Measurements from ENCODE around the gene KCNQ4. TPM values are rescaled to one million over a fixed set of nuclear protein-coding genes. Genes with fewer than 3 reads are reported as not detected.

Gene KCNQ4
- total RNA-seq, 1 experiment from 2014 or later: not detected

GRCh38 chr1:40806731-40807695 is 23.4 kb downstream of the KCNQ4 start:
- TF ChIP-seq, protein P1, sequence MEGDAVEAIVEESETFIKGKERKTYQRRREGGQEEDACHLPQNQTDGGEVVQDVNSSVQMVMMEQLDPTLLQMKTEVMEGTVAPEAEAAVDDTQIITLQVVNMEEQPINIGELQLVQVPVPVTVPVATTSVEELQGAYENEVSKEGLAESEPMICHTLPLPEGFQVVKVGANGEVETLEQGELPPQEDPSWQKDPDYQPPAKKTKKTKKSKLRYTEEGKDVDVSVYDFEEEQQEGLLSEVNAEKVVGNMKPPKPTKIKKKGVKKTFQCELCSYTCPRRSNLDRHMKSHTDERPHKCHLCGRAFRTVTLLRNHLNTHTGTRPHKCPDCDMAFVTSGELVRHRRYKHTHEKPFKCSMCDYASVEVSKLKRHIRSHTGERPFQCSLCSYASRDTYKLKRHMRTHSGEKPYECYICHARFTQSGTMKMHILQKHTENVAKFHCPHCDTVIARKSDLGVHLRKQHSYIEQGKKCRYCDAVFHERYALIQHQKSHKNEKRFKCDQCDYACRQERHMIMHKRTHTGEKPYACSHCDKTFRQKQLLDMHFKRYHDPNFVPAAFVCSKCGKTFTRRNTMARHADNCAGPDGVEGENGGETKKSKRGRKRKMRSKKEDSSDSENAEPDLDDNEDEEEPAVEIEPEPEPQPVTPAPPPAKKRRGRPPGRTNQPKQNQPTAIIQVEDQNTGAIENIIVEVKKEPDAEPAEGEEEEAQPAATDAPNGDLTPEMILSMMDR (IDR thresholded peaks at IDR 0.05; ENCODE audit: unreplicated experiment): no peak
- Mint-ChIP-seq H3K9me3 (ENCODE audit: unreplicated experiment) (no peaks in the 10 kb centered on the region), H3K27ac (ENCODE audit: low read depth, unreplicated experiment) (no peak overlapping the region), H3K4me1 (ENCODE audit: insufficient read depth, unreplicated experiment) (no peaks in the 10 kb centered on the region), H3K4me3 (ENCODE audit: unreplicated experiment) (no peak overlapping the region), H3K36me3 (ENCODE audit: insufficient read depth, unreplicated experiment) (no peaks in the 10 kb centered on the region), H3K27me3 (ENCODE audit: insufficient read depth, unreplicated experiment) (peaks cover 48% of the 10 kb centered on the region)
- DNase-seq (ENCODE audit: unreplicated experiment): no peak
- no TSS peak for BruUV-seq (replicated peaks)
- CTCF ChIA-PET: interaction anchor here (0.7 to 1.0 kb wide), 2 partner anchors 32 to 172 kb away, joined by 3 read pairs; partner anchors contain the start of gene CTPS1
- POLR2A ChIA-PET: interaction anchor here (0.5 kb wide), 1 partner anchor 486 kb away, joined by 3 read pairs; no protein-coding TSS in a partner anchor
- intact Hi-C loops (cut with micrococcal nuclease): no loop called here

- CTCF ChIA-PET: no interaction called here
- Mint-ChIP-seq H3K9me3 (ENCODE audit: unreplicated experiment) (no peaks in the 10 kb centered on the region), H3K27me3 (ENCODE audit: insufficient read depth, unreplicated experiment) (peaks cover 56% of the 10 kb centered on the region), H3K4me1 (ENCODE audit: insufficient read depth, unreplicated experiment) (no peaks in the 10 kb centered on the region), H3K4me3 (ENCODE audit: unreplicated experiment) (no peak overlapping the region), H3K36me3 (ENCODE audit: insufficient read depth, unreplicated experiment) (no peaks in the 10 kb centered on the region), H3K27ac (ENCODE audit: low read depth, unreplicated experiment) (no peak overlapping the region)
- no TSS peak for BruUV-seq (replicated peaks)
- intact Hi-C loops (cut with micrococcal nuclease): no loop called here
- TF ChIP-seq, protein P1 (IDR thresholded peaks at IDR 0.05; ENCODE audit: unreplicated experiment): no peak
- POLR2A ChIA-PET: no interaction called here
- DNase-seq (ENCODE audit: unreplicated experiment): no peak
Observed at GRCh38 chr1:40808002-40808401, 24.4 kb downstream of the KCNQ4 start.

DNA sequence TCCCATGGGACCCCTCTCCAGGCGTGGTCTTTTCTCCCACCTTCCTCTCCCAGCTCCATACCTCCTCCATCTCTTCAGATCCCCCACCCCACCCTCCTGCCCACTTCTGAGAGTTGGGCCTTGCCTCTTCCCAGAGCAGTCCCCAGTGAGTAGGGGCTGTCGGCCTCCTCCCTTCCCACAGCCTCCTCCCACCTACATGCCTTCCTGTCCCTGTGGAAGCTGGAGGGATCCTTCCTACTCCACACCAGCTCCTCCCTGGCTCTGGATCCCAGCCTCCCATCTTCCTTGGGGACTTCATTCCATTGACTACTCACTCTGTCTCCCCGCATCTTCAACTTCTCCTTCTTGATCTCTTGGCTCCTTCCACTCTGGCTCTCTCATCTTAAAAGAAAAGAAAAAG is 24.9 kb downstream of the KCNQ4 start:
- Mint-ChIP-seq H3K9me3 (ENCODE audit: unreplicated experiment) (no peaks in the 10 kb centered on the region), H3K27ac (ENCODE audit: low read depth, unreplicated experiment) (no peak overlapping the region), H3K36me3 (ENCODE audit: insufficient read depth, unreplicated experiment) (no peaks in the 10 kb centered on the region), H3K4me3 (ENCODE audit: unreplicated experiment) (no peak overlapping the region), H3K4me1 (ENCODE audit: insufficient read depth, unreplicated experiment) (no peaks in the 10 kb centered on the region), H3K27me3 (ENCODE audit: insufficient read depth, unreplicated experiment) (peaks cover 61% of the 10 kb centered on the region)
- no TSS peak for BruUV-seq (replicated peaks)
- TF ChIP-seq, protein P1 (IDR thresholded peaks at IDR 0.05; ENCODE audit: unreplicated experiment): no peak
- intact Hi-C loops (cut with micrococcal nuclease): no loop called here
- ChIA-PET CTCF (no interaction called here), POLR2A (interaction anchor here (0.7 kb wide), 1 partner anchor 27 kb away, joined by 3 read pairs; no protein-coding TSS in a partner anchor)
- DNase-seq (ENCODE audit: unreplicated experiment): no peak

DNA sequence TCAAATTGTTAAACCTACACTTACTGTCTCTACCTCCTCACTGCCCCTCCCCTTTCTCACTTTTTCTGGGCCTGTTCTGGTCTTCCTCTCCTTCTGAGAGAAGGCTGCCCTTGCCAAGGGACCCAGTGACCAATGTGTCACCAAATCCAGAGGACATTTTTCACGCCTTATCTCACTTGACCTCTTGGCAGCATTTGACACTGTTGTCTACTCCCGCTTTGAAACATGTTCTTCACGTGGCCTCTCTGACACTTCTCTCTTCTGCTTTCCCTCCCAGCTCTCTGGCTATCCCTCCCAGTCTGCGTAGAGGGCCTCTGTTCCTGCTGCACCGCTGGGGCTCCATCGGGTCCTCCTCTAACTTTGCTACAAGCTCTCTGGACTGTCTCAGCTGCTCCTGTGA is 25.3 kb downstream of the KCNQ4 start:
- POLR2A ChIA-PET: interaction anchor here (0.7 kb wide), 1 partner anchor 27 kb away, joined by 3 read pairs; no protein-coding TSS in a partner anchor
- no peak for DNase-seq (ENCODE audit: unreplicated experiment)
- TF ChIP-seq, protein P1 (IDR thresholded peaks at IDR 0.05; ENCODE audit: unreplicated experiment): no peak
- BruUV-seq (replicated peaks): no TSS peak
- H3K27ac Mint-ChIP-seq (ENCODE audit: low read depth, unreplicated experiment): no peak overlapping the region
- no peak overlapping the region for H3K4me3 Mint-ChIP-seq (ENCODE audit: unreplicated experiment)
- no peaks in the 10 kb centered on the region for H3K4me1 Mint-ChIP-seq (ENCODE audit: insufficient read depth, unreplicated experiment)
- CTCF ChIA-PET: no interaction called here
- H3K27me3 Mint-ChIP-seq (ENCODE audit: insufficient read depth, unreplicated experiment): peaks cover 62% of the 10 kb centered on the region
- H3K36me3 Mint-ChIP-seq (ENCODE audit: insufficient read depth, unreplicated experiment): no peaks in the 10 kb centered on the region
- H3K9me3 Mint-ChIP-seq (ENCODE audit: unreplicated experiment): no peaks in the 10 kb centered on the region
- intact Hi-C loops (cut with micrococcal nuclease): no loop called here

Data from MCF 10A (cell line).